H9 (cell line): ENCODE results near the gene PKP1. TPM values are rescaled to one million over a fixed set of nuclear protein-coding genes. Genes with fewer than 3 reads are reported as not detected.

Experiments
- DNase-seq: peaks from one replicate; pipeline ENCODE4 v3.0.0-alpha.2; 2017
- H2AFZ ChIP-seq: one replicate; pipeline ENCODE4 v1.6.1; 2013; ENCODE audit warnings: mild to moderate bottlenecking, low read length, control low read depth, moderate library complexity
- H2AK5ac ChIP-seq: 2 replicates; pipeline ENCODE4 v1.6.1; 2013; ENCODE audit warnings: low read length, control low read depth, mixed read lengths; ENCODE audit not compliant: insufficient read length
- H2BK120ac ChIP-seq: one replicate; pipeline ENCODE4 v1.6.1; 2013; ENCODE audit warnings: low read depth, mild to moderate bottlenecking, low read length, control low read depth, inconsistent platforms; ENCODE audit not compliant: poor library complexity, severe bottlenecking
- H2BK12ac ChIP-seq: 2 replicates; pipeline ENCODE4 v1.6.1; 2013; ENCODE audit warnings: low read length, control low read depth, mixed read lengths, low read depth; ENCODE audit not compliant: insufficient read length
- H2BK15ac ChIP-seq: 2 replicates; pipeline ENCODE4 v1.6.1; 2013; ENCODE audit warnings: low read depth, low read length, control low read depth
- H2BK20ac ChIP-seq: one replicate; pipeline ENCODE4 v1.6.1; 2013; ENCODE audit warnings: low read depth, mild to moderate bottlenecking, low read length, control low read depth, inconsistent platforms; ENCODE audit not compliant: poor library complexity, severe bottlenecking
- H2BK5ac ChIP-seq: 2 replicates; pipeline ENCODE4 v1.6.1; 2013; ENCODE audit warnings: low read length, control low read depth, mixed read lengths; ENCODE audit not compliant: insufficient read length
- H3K14ac ChIP-seq: 2 replicates; pipeline ENCODE4 v1.6.1; 2013; ENCODE audit warnings: low read length, control low read depth; ENCODE audit not compliant: insufficient read depth
- H3K18ac ChIP-seq: 2 replicates; pipeline ENCODE4 v1.6.1; 2013; ENCODE audit warnings: low read depth, mild to moderate bottlenecking, mixed read lengths, low read length, control low read depth; ENCODE audit not compliant: insufficient read length
- H3K23ac ChIP-seq: 2 replicates; pipeline ENCODE4 v1.6.1; 2013; ENCODE audit warnings: low read length, control low read depth, mixed read lengths, low read depth; ENCODE audit not compliant: insufficient read length
- H3K23me2 ChIP-seq: 2 replicates; pipeline ENCODE4 v1.6.1; 2013; ENCODE audit warnings: low read depth, mild to moderate bottlenecking, mixed read lengths, low read length, control low read depth; ENCODE audit not compliant: insufficient read length, poor library complexity, severe bottlenecking
- H3K27ac ChIP-seq: 2 replicates; pipeline ENCODE4 v1.5.1; 2013; ENCODE audit warnings: low read length, control low read depth, mixed read lengths, low read depth; ENCODE audit not compliant: insufficient read length
- H3K27me3 ChIP-seq: 2 replicates; pipeline ENCODE4 v1.6.1; 2013; ENCODE audit warnings: low read length, control low read depth, inconsistent platforms; ENCODE audit not compliant: insufficient read depth
- H3K4ac ChIP-seq: 2 replicates; pipeline ENCODE4 v1.6.1; 2013; ENCODE audit warnings: low read depth, mild to moderate bottlenecking, control low read depth, inconsistent platforms, low read length, moderate library complexity
- H3K4me1 ChIP-seq: 2 replicates; pipeline ENCODE4 v1.6.1; 2013; ENCODE audit warnings: low read length, control low read depth, inconsistent platforms; ENCODE audit not compliant: insufficient read depth
- H3K4me2 ChIP-seq: 2 replicates; pipeline ENCODE4 v1.6.1; 2013; ENCODE audit warnings: low read length, control low read depth, mixed read lengths; ENCODE audit not compliant: insufficient read length, insufficient read depth
- H3K56ac ChIP-seq: 2 replicates; pipeline ENCODE4 v1.6.1; 2013; ENCODE audit warnings: low read depth, mild to moderate bottlenecking, mixed read lengths, low read length, control low read depth; ENCODE audit not compliant: insufficient read length
- H3K79me1 ChIP-seq: 2 replicates; pipeline ENCODE4 v1.6.1; 2013; ENCODE audit warnings: low read depth, mild to moderate bottlenecking, moderate library complexity, low read length, control low read depth, inconsistent platforms; ENCODE audit not compliant: insufficient read depth, poor library complexity, severe bottlenecking
- H3K79me2 ChIP-seq: 2 replicates; pipeline ENCODE4 v1.6.1; 2013; ENCODE audit warnings: low read length, control low read depth, inconsistent platforms; ENCODE audit not compliant: insufficient read depth
- H3K9ac ChIP-seq: 2 replicates; pipeline ENCODE4 v1.6.1; 2013; ENCODE audit warnings: low read length, control low read depth, mixed read lengths; ENCODE audit not compliant: insufficient read length; ENCODE audit errors: extremely low read depth
- H3K9me3 ChIP-seq: one replicate; pipeline ENCODE4 v1.6.1; 2013; ENCODE audit warnings: low read depth, low read length, inconsistent platforms; ENCODE audit not compliant: control insufficient read depth
- H3T11ph ChIP-seq: one replicate; pipeline ENCODE4 v1.6.1; 2013; ENCODE audit warnings: mild to moderate bottlenecking, low read length, control low read depth, inconsistent platforms
- H4K20me1 ChIP-seq: one replicate; pipeline ENCODE4 v1.6.1; 2013; ENCODE audit not compliant: control insufficient read depth, insufficient read length, insufficient read depth
- H4K5ac ChIP-seq: 2 replicates; pipeline ENCODE4 v1.6.1; 2013; ENCODE audit warnings: low read depth, mild to moderate bottlenecking, mixed read lengths, low read length, control low read depth; ENCODE audit not compliant: insufficient read length
- H4K8ac ChIP-seq: replicated peaks from 2 replicates; pipeline ENCODE4 v1.6.1; 2013; ENCODE audit warnings: low read length, control low read depth, mixed read lengths, low read depth; ENCODE audit not compliant: insufficient read length
- H4K91ac ChIP-seq: 2 replicates; pipeline ENCODE4 v1.6.1; 2013; ENCODE audit warnings: low read depth, mild to moderate bottlenecking, moderate library complexity, mixed read lengths, low read length, control low read depth; ENCODE audit not compliant: insufficient read length
- H3K27ac Mint-ChIP-seq, 3 experiments: 2 replicates in 2 of 3; 3 replicates in 1 of 3; pipeline ENCODE4 v1.8.0; 2020 to 2021; ENCODE audit warnings: mixed read lengths in 3 of 3, mild to moderate bottlenecking in 1 of 3, moderate library complexity in 1 of 3
- H3K27me3 Mint-ChIP-seq: 2 replicates; pipeline ENCODE4 v1.8.0; 2021; ENCODE audit warnings: low read depth, mild to moderate bottlenecking, moderate library complexity, mixed read lengths
- H3K36me3 Mint-ChIP-seq, 3 experiments: 2 replicates in 2 of 3; 3 replicates in 1 of 3; pipeline ENCODE4 v1.8.0; 2020 to 2021; ENCODE audit warnings: low read depth in 3 of 3, mixed read lengths in 3 of 3; ENCODE audit not compliant: insufficient read depth in 1 of 3
- H3K4me1 Mint-ChIP-seq, 2 experiments: 2 replicates each; pipeline ENCODE4 v1.8.0; 2020; ENCODE audit warnings: mixed read lengths in 2 of 2
- H3K4me3 Mint-ChIP-seq, 2 experiments: 2 replicates in 1 of 2; 3 replicates in 1 of 2; pipeline ENCODE4 v1.8.0; 2020 to 2021; ENCODE audit warnings: mild to moderate bottlenecking in 2 of 2, mixed read lengths in 2 of 2, moderate library complexity in 1 of 2
- H3K9me3 Mint-ChIP-seq, 2 experiments: 2 replicates in 1 of 2; 3 replicates in 1 of 2; pipeline ENCODE4 v1.8.0; 2020; ENCODE audit warnings: mild to moderate bottlenecking in 2 of 2, mixed read lengths in 2 of 2, moderate library complexity in 1 of 2
- CTCF ChIP-seq: fragments of 200-600 bp; sonication (generic); conservative IDR thresholded peaks from 3 replicates; pipeline ENCODE4 v1.8.0; 2021; ENCODE audit warnings: antibody characterized with exemption, mild to moderate bottlenecking
- WGBS: extraction: QIAGEN DNeasy Blood & Tissue Kit; methylation state at CpG from one replicate; pipeline ENCODE4 v1.1.7; 2013; ENCODE audit warnings: missing lambda C conversion rate, low lambda C conversion rate, mixed read lengths; ENCODE audit not compliant: insufficient read length; ENCODE audit errors: extremely low coverage; 5-methylcytosine and 5-hydroxymethylcytosine counted together
- total RNA-seq: library from RNA; stranded (reverse); gene quantifications from 2 replicates; pipeline ENCODE4 v1.2.1, GENCODE V29; 2021

PKP1 gene
- total RNA-seq, 1 experiment from 2014 or later, result 0.09 TPM

- Histone ChIP-seq H2BK5ac (no peak overlapping the region), H3K4me2 (no peak overlapping the region), H3K18ac (no peak overlapping the region), H4K5ac (no peak overlapping the region), H2BK20ac (no peak overlapping the region), H4K20me1 (peaks cover 4% of the 10 kb centered on the region), H3K79me1 (no peaks in the 10 kb centered on the region), H2BK15ac (no peak overlapping the region), H3K56ac (no peak overlapping the region), H3K27me3 (no peaks in the 10 kb centered on the region), H2BK120ac (no peak overlapping the region), H4K8ac (no peak overlapping the region), H3K9ac (no peak overlapping the region), H3K23ac (no peak overlapping the region), H4K91ac (no peak overlapping the region), H3K4me1 (no peaks in the 10 kb centered on the region), H3K79me2 (no peaks in the 10 kb centered on the region), H2AK5ac (no peak overlapping the region), H3K27ac (no peak overlapping the region), H3K9me3 (no peaks in the 10 kb centered on the region), H2BK12ac (no peak overlapping the region), H3K4ac (no peak overlapping the region), H3T11ph (no peak overlapping the region), H3K14ac (no peak overlapping the region), H2AFZ (no peak overlapping the region), H3K23me2 (no peaks in the 10 kb centered on the region)
- TF ChIP-seq CTCF, result no peak
- no CpG with 5 or more reads among the region's 11 CpGs for WGBS
- Mint-ChIP-seq H3K4me1 (no peaks in the 10 kb centered on the region), H3K9me3 (no peaks in the 10 kb centered on the region), H3K27ac (peak overlapping the region in 1 of 3 experiments; percentile 93; a peak in 1 of 7 replicates), H3K4me3 (no peak overlapping the region), H3K27me3 (peaks cover 3% of the 10 kb centered on the region), H3K36me3 (no peaks in the 10 kb centered on the region)
- DNase-seq, result no peak
Measured at GRCh38 chr1:201251851-201252430, 31.4 kb upstream of the PKP1 start.
